T-helper 9 cell (primary cell): ENCODE data around the gene KIF25.

Experiments
- DNase-seq: peaks from one replicate; pipeline ENCODE4 v3.0.0-alpha.2; 2020

KIF25 gene

GRCh38 chr6:168039301-168039700 is 41.8 kb downstream of the KIF25 start:
- DNase-seq: no peak

GRCh38 chr6:168039849-168040248 is 42.4 kb downstream of the KIF25 start:
- DNase-seq: no peak

DNA sequence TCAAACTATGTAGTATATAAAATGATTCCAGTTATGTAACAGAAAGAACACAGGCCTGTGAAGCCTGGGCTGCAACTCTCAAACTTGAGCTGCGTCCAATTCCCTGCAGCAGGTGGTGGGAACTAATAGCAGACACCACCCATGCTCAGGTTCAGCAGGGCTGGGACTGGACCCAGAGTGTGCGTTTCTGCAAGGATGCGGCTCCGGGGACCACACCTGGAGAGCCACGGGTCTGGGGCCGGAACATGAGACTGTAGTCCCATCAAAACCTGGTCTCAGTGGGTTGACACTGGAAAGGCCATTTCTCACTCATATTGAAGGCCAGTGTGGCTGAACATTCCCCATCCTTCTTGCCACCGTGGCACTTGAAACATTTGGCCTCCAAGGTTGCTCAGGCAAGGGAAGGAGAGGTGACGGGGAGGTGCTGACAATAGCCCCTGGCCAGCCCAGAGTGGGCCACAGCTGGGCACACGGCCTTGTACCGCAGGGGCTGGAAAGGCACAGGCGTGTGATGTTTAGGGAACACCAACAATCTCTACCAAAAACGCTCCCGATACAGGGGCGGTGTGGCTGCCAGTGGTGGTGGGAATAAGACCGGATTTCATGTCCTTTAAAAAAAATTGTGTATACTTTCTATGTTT is 43.5 kb downstream of the KIF25 start:
- no peak for DNase-seq

DNA sequence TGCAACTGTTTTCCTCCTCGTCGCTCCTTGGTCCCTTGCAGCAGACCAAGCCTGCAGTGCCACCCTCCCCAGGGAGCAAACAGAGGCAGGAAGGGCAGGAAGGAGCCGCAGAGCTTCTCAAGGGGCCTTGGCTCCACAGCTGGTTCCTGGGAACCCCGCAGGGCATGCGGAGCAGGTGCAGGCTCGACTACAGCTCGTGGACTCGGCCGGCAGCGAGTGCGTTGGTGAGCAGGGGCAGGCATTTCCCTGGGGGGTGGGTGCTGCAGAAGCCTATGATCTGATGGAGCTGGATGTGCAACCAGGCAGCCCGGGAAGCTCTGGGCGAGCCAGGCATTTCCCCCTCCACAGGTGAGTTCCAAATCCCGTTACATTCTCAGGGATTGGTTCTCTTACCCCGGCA is 44.5 kb downstream of the KIF25 start:
- DNase-seq: no peak

- no peak for DNase-seq
These were observed 45.1 kb downstream of the KIF25 start for GRCh38 chr6:168042426-168043192.

- DNase-seq: no peak
These were observed 45.8 kb downstream of the KIF25 start for GRCh38 chr6:168043193-168043847.

DNA sequence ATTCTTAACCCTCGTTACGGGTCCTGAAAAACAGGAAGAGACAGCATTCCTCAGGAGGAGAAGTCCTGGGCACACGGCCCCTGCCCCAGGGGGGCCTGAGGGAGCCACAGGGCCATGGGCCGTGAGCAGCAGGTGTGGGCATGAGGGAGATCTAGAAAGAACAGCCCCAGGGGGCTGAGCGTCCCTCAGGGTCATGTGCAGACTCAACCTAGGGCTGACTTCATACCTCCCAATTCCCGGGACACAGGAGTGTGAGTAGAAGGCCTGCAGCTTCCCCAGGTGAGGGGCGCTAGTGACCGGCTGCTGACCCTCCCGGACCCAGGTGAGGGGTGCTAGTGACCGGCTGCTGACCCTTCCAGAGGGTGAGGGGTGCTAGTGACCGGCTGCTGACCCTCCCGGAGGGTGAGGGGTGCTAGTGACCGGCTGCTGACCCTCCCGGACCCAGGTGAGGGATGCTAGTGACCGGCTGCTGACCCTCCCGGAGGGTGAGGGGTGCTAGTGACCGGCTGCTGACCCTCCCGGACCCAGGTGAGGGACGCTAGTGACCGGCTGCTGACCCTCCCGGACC is 46.5 kb downstream of the KIF25 start:
- no peak for DNase-seq

DNA sequence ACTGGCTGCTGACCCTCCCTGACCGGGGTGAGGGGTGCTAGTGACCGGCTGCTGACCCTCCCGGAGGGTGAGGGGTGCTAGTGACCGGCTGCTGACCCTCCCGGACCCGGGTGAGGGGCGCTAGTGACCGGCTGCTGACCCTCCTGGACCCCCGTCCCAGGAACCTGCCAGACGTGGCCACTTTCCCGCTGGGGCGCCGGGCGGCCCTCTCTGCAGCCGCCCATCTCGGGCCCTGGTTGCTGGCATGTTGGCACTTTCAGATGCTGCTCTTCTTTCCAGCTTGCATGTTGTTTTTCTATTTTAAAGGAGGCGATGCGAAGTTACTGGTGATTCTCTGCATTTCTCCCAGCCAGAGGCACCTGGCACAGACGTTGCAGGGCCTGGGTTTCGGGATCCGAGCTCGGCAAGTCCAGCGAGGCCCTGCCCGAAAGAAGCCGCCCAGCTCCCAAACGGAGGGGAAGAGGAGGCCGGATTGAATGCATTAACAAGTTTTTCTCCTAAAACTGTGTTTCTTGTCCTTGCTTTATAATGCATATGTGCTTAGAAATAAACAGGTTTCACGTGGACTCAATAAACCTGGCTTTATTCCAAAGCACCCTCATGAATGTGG is 47.2 kb downstream of the KIF25 start:
- DNase-seq: no peak

DNA sequence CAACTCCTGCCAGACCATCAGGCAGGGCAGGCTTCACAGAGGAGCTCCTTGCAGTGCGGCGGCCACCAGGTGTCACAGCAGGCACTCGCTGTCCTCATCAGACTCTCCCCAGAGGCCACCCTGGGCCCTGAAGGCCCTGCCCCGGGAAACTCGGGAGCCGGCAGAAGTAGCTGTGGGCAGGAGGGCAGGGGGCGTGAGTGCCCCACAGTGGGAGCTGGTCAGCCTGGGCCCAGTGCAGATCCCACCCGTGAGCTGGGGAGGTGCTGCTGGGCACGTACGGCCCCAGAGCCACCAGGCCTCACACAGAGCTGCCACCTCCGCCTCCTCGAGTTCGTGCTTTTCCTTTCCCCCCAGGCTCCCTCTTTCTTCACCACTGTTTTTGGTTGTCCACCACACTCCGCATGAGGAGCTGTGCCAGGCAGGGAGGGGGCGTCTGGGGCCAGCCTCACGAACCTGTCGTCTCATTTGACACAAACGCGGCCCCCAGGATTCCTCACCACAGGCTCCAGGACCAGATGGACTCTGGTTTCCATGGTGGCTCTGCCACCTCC is 47.7 kb downstream of the KIF25 start:
- no peak for DNase-seq

DNA sequence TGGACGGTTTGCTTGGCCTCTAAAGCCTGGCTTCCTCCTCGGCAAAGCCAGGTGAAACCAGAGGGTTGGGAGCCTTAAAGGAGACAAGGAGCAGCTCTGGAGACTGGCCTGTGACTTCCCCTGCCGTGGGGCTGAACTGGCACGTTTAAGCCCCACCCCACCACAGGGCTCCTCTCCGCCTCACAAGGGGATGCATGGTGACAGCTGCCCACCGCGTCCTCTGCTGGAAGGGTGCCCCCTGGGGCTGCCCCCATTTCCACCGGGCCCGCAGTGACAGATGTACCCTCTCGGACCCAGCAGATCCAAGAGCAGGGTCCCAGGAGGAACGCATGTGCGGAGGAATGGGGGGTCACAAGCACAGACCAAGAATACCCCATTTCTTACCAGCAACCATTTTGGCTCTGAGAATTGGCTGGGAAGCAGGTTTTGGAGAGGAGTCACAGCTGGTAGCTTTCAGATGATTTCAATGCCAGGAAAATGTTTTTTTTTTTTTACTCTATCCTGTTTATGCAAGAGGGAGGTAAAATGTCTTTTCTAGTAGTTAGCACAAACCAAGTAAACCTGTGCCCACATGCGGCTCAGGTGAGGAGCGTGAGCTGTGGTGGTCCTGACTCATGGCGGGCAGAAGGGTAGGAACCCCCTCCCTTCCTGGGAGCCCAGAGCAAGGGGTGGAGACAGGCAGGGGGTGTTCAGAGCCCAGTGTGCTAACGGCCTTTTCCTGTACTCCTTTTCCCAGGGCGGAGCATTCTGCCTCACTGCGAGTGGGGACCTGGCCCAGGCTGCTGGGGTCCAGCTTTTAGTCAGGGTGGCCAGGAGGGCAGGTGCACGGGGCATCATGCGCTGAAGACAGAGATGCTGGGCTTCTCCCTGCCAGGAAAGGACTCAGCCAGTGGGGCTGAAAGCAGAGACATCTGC is 48.5 kb downstream of the KIF25 start:
- no peak for DNase-seq

GRCh38 chr6:168046696-168047095 is 49.2 kb downstream of the KIF25 start:
- no peak for DNase-seq

DNA sequence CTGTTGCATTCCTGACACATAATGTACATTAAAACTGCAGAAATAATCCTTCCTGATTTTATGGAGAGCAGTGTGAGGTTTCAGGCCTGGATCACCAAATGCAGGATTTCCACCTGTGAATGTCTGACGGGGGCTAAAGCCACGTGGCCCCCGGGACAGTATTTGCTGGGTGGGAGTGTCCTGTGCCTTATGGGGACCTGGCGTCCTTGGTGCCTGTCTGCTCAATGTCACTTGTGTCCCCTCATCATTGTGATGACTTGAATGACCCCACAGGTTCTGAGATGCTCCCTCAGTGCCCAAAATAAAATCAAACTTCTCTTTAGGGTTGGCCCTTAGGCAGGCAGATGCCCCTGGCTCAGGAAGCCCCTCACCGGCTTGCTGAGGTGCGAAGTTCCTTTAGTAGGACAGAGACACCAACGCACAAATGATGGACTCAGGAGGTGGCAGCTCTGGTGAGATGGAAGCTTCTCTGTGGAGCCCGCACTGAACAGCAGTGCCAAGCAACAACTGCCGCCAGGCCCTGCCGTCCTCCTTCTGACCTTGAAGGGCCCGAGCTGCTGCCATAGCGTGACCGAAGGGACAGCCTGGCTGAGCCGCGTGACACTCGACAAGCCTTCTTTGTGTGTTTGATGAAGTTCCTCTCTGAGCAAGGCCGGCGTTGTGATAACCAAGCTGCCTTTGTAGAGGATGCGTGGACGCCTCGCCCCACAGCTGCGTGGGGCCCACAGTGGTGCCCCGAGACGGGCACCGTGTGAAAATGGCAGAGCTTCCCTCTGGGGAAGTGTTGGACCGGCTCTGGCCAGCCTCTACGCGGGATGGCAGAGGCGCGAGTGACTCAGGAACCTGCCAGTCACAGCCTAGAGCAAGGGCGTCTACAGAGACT is 50.6 kb downstream of the KIF25 start:
- DNase-seq: no peak

DNA sequence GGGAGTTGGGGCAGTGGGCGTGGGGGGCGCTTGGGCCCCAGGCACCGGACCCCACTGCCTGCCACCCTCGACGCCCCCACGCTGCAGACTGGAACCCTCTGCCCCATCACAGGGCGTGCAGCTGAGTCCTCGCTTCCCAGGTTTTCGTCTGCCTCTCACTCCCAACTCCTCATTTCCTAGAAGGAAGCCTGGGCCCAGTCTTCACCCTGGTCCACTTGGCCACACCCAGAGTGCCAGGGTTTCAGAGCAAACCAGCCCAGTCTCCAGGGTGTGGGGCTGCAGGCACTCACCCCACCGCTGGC is 51.2 kb downstream of the KIF25 start:
- no peak for DNase-seq

- DNase-seq: no peak
These were observed 51.8 kb downstream of the KIF25 start for GRCh38 chr6:168049277-168049676.

GRCh38 chr6:168049706-168050224 is 52.3 kb downstream of the KIF25 start:
- DNase-seq: no peak

DNA sequence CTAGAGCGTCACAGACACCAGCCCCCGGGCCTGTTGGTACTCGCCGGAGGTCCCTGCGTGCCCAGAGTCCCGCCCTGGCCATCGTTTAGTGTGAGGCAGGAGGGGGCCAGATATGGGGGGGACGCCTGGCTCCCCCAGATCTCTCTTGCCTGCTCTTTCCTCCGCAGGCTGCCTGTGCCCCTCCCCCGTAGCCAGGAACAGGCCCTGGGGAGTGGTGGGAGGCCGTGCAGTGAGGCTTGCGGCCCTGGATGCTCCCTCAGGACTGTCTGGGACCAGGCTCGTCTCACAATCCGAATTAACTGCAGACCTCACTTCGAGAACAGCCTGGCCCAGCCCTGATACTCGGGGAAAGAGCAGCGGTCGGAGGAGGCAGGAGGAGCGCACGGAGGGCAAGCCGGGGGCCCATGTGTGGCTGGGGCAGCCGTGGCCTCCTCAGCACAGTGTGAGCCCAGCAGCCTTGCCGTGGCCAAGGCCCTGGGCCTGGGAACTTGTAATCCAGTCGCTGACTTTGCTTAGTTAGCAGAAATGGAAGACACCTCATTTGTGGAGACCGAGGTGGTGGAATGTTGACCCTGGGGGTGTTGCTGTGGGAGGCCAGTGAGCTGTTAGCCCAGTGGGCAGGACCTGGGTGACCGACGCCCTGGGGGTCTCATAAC is 52.9 kb downstream of the KIF25 start:
- DNase-seq: no peak

GRCh38 chr6:168050881-168051586 is 53.6 kb downstream of the KIF25 start:
- no peak for DNase-seq

DNA sequence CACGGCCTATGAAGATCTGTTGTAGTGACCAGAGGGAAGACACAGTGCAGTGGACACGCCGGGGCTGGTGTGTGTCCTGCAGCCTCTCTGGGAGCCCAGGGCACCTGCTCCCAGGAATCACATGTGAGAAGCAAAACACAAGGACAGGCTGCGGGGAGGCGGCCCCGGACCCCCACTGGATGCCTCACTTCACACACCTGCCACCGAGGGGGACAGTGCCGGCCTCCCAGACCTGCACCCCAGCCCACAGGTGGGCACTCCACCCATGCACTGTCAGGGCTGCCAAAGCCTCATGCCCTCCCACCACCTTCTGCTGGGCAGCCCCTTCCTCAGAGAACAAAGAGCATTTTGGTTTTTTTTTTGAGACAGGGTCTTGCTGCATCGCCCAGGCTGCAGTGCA is 54.2 kb downstream of the KIF25 start:
- no peak for DNase-seq

DNA sequence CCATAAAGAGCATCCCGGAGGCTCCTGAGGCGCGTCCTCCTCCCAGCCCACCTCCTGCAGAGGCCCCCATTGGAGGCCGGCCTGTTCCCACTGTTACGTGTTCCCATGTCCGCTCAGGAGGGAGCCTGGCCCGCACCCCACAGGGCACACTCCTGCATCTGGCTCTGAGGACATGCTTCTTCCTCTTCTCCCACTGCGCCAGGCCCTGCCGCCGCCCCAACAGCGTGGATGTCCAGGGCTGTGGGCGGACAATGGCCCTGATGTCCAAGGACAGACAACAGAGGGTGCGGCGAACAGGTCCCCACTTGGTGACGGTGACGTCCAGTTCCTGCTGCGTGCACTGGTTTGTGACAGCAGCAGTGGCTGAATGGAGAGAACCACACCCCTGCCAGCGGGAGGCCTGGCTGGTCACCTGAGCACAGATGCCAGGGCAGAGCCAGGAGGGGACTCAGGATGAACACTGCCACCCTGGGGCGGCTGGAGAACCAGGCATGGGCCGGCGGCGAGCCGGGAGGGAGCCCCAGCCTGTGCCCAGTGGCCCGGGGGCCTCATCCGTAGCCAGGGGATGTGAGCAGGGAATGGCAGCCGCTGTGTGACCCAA is 54.9 kb downstream of the KIF25 start:
- no peak for DNase-seq
